Trophoblast cell (in vitro differentiated cells and primary cell): Measurements from ENCODE around the gene SYCN.
A peak's percentile ranks its signal among the peaks of the same experiment; 100 is the strongest.
"Not testable (repeated sequence)": the region's sequence is repeated elsewhere in the genome, so short reads cannot be mapped to it uniquely, and the experiment has no call there.

Experiments used
- DNase-seq, 2 donors: peaks; one replicate each; pipeline ENCODE4 v3.0.0-alpha.2; 2016
- H2AFZ ChIP-seq: 2 replicates; pipeline ENCODE4 v1.6.1; 2013; ENCODE audit warnings: low read length, moderate library complexity, mild to moderate bottlenecking; ENCODE audit not compliant: insufficient read depth, poor library complexity
- H2AK5ac ChIP-seq: 2 replicates; pipeline ENCODE4 v1.6.1; 2013; ENCODE audit warnings: mild to moderate bottlenecking, low read length
- H2BK120ac ChIP-seq: 2 replicates; pipeline ENCODE4 v1.6.1; 2013; ENCODE audit warnings: low read length, mild to moderate bottlenecking, moderate library complexity; ENCODE audit not compliant: insufficient read depth, poor library complexity
- H2BK12ac ChIP-seq: 2 replicates; pipeline ENCODE4 v1.6.1; 2013; ENCODE audit warnings: mild to moderate bottlenecking, low read length, moderate library complexity
- H2BK5ac ChIP-seq: 2 replicates; pipeline ENCODE4 v1.6.1; 2013; ENCODE audit warnings: low read length, low read depth, moderate library complexity, mild to moderate bottlenecking; ENCODE audit not compliant: poor library complexity
- H3K14ac ChIP-seq: 2 replicates; pipeline ENCODE4 v1.6.1; 2013; ENCODE audit warnings: mild to moderate bottlenecking, low read length
- H3K18ac ChIP-seq: 2 replicates; pipeline ENCODE4 v1.6.1; 2013; ENCODE audit warnings: mild to moderate bottlenecking, low read length
- H3K23ac ChIP-seq: 2 replicates; pipeline ENCODE4 v1.6.1; 2013; ENCODE audit warnings: low read length
- H3K27ac ChIP-seq: 2 replicates; pipeline ENCODE4 v1.5.1; 2013; ENCODE audit warnings: low read depth, mild to moderate bottlenecking, inconsistent platforms, low read length, moderate library complexity
- H3K27me3 ChIP-seq: 2 replicates; pipeline ENCODE4 v1.6.1; 2013; ENCODE audit warnings: inconsistent platforms, mild to moderate bottlenecking, low read length, moderate library complexity; ENCODE audit not compliant: insufficient read depth
- H3K36me3 ChIP-seq, 2 experiments: 1 replicate in 1 of 2; 2 replicates in 1 of 2; pipeline ENCODE4 v1.6.1; 2013; ENCODE audit warnings: low read length in 2 of 2, mild to moderate bottlenecking in 2 of 2, moderate library complexity in 1 of 2; ENCODE audit not compliant: insufficient read depth in 2 of 2, control insufficient read depth in 1 of 2
- H3K4ac ChIP-seq: 2 replicates; pipeline ENCODE4 v1.6.1; 2013; ENCODE audit warnings: low read depth, mild to moderate bottlenecking, low read length, moderate library complexity
- H3K4me1 ChIP-seq, 2 experiments: 1 replicate in 1 of 2; 2 replicates in 1 of 2; pipeline ENCODE4 v1.6.1; 2013; ENCODE audit warnings: low read length in 2 of 2, mild to moderate bottlenecking in 2 of 2, moderate library complexity in 1 of 2; ENCODE audit not compliant: insufficient read depth in 2 of 2, control insufficient read depth in 1 of 2
- H3K4me2 ChIP-seq: 2 replicates; pipeline ENCODE4 v1.6.1; 2013; ENCODE audit warnings: inconsistent platforms, mild to moderate bottlenecking, low read length, moderate library complexity
- H3K4me3 ChIP-seq: 2 replicates; pipeline ENCODE4 v1.5.1; 2013; ENCODE audit warnings: mild to moderate bottlenecking, low read depth, low read length, inconsistent platforms
- H3K79me1 ChIP-seq: one replicate; pipeline ENCODE4 v1.6.1; 2013; ENCODE audit warnings: low read length
- H3K79me2 ChIP-seq: 2 replicates; pipeline ENCODE4 v1.6.1; 2013; ENCODE audit warnings: low read length, mild to moderate bottlenecking; ENCODE audit not compliant: control insufficient read depth, insufficient read depth, poor library complexity
- H3K9ac ChIP-seq: 2 replicates; pipeline ENCODE4 v1.6.1; 2013; ENCODE audit warnings: mild to moderate bottlenecking, low read length
- H3K9me3 ChIP-seq: 2 replicates; pipeline ENCODE4 v1.6.1; 2013; ENCODE audit warnings: low read depth, mild to moderate bottlenecking, control low read depth, inconsistent platforms, low read length; ENCODE audit not compliant: insufficient read depth
- H4K12ac ChIP-seq: 2 replicates; pipeline ENCODE4 v1.6.1; 2013; ENCODE audit warnings: low read depth, mild to moderate bottlenecking, low read length, moderate library complexity
- H4K8ac ChIP-seq: 2 replicates; pipeline ENCODE4 v1.6.1; 2013; ENCODE audit warnings: low read depth, mild to moderate bottlenecking, low read length, moderate library complexity
- H4K91ac ChIP-seq: one replicate; pipeline ENCODE4 v1.6.1; 2013; ENCODE audit warnings: low read depth, mild to moderate bottlenecking, low read length, moderate library complexity
- WGBS: extraction: QIAGEN DNeasy Blood & Tissue Kit; methylation state at CpG from one replicate; pipeline ENCODE4 v1.1.7; 2013; ENCODE audit warnings: missing lambda C conversion rate; ENCODE audit not compliant: insufficient read length, insufficient coverage; ENCODE audit errors: extremely low coverage; 5-methylcytosine and 5-hydroxymethylcytosine counted together

Gene SYCN

DNA sequence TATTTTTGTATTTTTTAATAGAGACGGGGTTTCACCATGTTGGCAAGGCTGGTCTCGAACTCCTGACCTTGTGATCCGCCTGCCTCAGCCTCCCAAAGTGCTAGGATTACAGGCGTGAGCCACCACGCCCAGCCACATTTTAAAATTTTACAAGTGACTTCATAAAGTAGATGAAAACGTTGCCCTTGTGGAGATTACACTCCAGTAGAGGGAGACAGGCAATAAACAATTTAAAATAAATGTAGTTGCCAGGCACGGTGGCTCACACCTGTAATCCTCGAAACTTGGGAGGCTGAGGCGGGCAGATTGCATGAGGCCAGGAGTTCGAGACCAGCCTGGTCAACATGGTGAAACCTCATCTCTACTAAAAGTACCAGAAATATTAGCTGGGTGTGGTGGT lies 15.0 kb upstream of the SYCN start:
- not testable (repeated sequence) for H3K4me1 ChIP-seq, H3K9ac ChIP-seq

GRCh38 chr19:39218230-39219007 lies 14.4 kb upstream of the SYCN start:
- no CpG with 5 or more reads among the region's 15 CpGs for WGBS
- Histone ChIP-seq H3K23ac (no peak overlapping the region), H3K4me3 (no peak overlapping the region), H3K18ac (no peak overlapping the region), H2AK5ac (no peak overlapping the region), H2AFZ (no peak overlapping the region), H3K4me1 (no peaks in the 10 kb centered on the region), H3K4me2 (no peak overlapping the region), H3K36me3 (no peaks in the 10 kb centered on the region), H2BK12ac (no peak overlapping the region), H3K14ac (no peak overlapping the region), H3K4ac (no peak overlapping the region), H2BK120ac (no peak overlapping the region), H3K9ac (peak overlapping the region; percentile 75), H3K79me2 (no peaks in the 10 kb centered on the region), H3K27ac (no peak overlapping the region), H3K27me3 (no peaks in the 10 kb centered on the region), H2BK5ac (no peak overlapping the region), H4K91ac (no peak overlapping the region), H3K9me3 (peaks cover 4% of the 10 kb centered on the region), H4K8ac (no peak overlapping the region), H3K79me1 (no peaks in the 10 kb centered on the region), H4K12ac (no peak overlapping the region)
- DNase-seq = no peak

More for the DNA sequence above, 15.0 kb upstream of the SYCN start:
- not testable (repeated sequence) for H2BK12ac ChIP-seq, H3K4ac ChIP-seq, H3K79me2 ChIP-seq, H3K27me3 ChIP-seq, H3K36me3 ChIP-seq, H3K18ac ChIP-seq, H2BK120ac ChIP-seq, DNase-seq, H3K4me3 ChIP-seq, H2BK5ac ChIP-seq, H3K4me2 ChIP-seq, H4K12ac ChIP-seq, H2AFZ ChIP-seq, H3K9me3 ChIP-seq, H4K8ac ChIP-seq, H3K79me1 ChIP-seq, H3K23ac ChIP-seq, H2AK5ac ChIP-seq, H3K27ac ChIP-seq, H3K14ac ChIP-seq, H4K91ac ChIP-seq
- WGBS = no CpG with 5 or more reads among the region's 10 CpGs

DNA sequence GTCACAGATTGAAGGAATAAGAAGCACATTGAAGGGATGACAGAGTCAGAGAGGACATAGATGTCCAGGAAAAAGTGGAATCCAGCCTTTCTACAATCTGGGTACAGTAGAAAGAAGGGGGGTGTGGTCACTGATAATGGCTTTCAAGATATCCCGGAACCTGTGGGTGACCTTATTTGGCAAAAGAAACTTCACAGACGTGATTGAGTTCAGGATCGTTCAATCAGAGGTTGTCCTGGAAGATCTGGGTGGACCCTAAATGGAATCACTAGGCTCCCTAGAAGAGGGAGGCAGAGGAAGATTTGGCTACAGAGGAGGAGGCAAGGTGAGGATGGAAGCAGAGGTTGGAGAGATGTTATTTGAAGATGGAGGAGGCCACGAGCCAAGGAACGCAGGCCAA lies 13.0 kb upstream of the SYCN start:
- Histone ChIP-seq H4K12ac (no peak overlapping the region), H3K4me3 (no peak overlapping the region), H3K79me2 (no peaks in the 10 kb centered on the region), H4K91ac (no peak overlapping the region), H2BK5ac (no peak overlapping the region), H2AFZ (no peak overlapping the region), H3K14ac (no peak overlapping the region), H2AK5ac (no peak overlapping the region), H3K9ac (no peak overlapping the region), H3K9me3 (peaks cover 4% of the 10 kb centered on the region), H3K4me2 (no peak overlapping the region), H3K4me1 (no peaks in the 10 kb centered on the region), H3K27ac (no peak overlapping the region), H3K27me3 (no peaks in the 10 kb centered on the region), H3K79me1 (no peaks in the 10 kb centered on the region), H3K18ac (no peak overlapping the region), H2BK120ac (no peak overlapping the region), H4K8ac (no peak overlapping the region), H3K4ac (no peak overlapping the region), H3K23ac (no peak overlapping the region), H3K36me3 (no peaks in the 10 kb centered on the region), H2BK12ac (no peak overlapping the region)
- no CpG with 5 or more reads among the region's 5 CpGs for WGBS
- no peak for DNase-seq

- not testable (repeated sequence) for H3K4me1 ChIP-seq, H4K91ac ChIP-seq, DNase-seq, H3K9me3 ChIP-seq, H3K4ac ChIP-seq, H2BK12ac ChIP-seq, H2BK120ac ChIP-seq, H3K23ac ChIP-seq, H3K79me2 ChIP-seq, H3K36me3 ChIP-seq, H3K14ac ChIP-seq, H4K12ac ChIP-seq, H3K4me3 ChIP-seq, H2BK5ac ChIP-seq, H3K4me2 ChIP-seq, H3K18ac ChIP-seq, H2AK5ac ChIP-seq, H3K27me3 ChIP-seq, H3K79me1 ChIP-seq, H2AFZ ChIP-seq, H3K27ac ChIP-seq, H4K8ac ChIP-seq, H3K9ac ChIP-seq
- WGBS = no CpG with 5 or more reads among the region's 3 CpGs
Measured at GRCh38 chr19:39215323-39215722, 11.3 kb upstream of the SYCN start.
